Jurkat, Clone E6-1 (cell line): ENCODE data around the gene NCOR1.
"Not testable (repeated sequence)": the region's sequence is repeated elsewhere in the genome, so short reads cannot be mapped to it uniquely, and the experiment has no call there.

ENCODE experiments used
- DNase-seq: peaks from one replicate; pipeline ENCODE4 v3.0.0-alpha.2; 2011; ENCODE audit warnings: low read depth, low spot score
- H3K4me3 ChIP-seq: 2 replicates; pipeline ENCODE4 v1.5.1; 2011; ENCODE audit warnings: mild to moderate bottlenecking, low read length, control low read depth, moderate library complexity

The NCOR1 gene

DNA sequence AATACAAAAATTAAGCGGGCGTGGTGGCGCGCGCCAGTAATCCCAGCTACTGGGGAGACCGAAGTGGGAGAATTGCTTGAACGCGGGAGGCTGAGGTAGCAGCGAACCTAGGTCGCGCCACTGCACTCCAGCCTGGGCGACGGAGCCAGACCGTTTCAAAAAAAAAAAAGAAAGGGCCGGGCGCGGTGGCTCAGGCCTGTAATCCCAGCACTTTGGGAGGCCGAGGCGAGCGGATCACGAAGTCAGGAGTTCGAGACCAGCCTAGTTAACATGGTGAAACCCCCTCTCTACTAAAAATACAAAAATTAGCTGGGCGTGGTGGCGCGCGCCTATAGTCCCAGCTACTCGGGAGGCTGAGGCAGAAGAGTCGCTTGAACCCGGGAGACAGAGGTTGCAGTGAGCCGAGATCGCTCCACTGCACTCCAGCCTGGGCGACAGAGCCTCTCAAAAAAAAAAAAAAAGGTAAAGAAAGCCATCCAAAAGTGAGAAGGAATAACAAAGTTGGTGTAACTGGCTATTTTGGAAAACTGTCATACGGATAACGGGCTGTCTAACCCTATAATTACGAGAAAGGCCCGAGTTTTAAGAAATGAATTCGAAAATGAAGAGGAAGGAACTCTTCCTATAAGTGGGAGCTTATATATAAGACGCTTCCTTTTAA is 1.1 kb upstream of the NCOR1 start:
- not testable (repeated sequence) for DNase-seq
- H3K4me3 ChIP-seq = peak overlapping the region; percentile 98

GRCh38 chr17:16215965-16216316 is 607 bp upstream of the NCOR1 start:
- DNase-seq = peak; percentile 48
- H3K4me3 ChIP-seq = peak overlapping the region; percentile 98

- DNase-seq = no peak
- peak overlapping the region; percentile 98 for H3K4me3 ChIP-seq
Measured at GRCh38 chr17:16215002-16215272, 397 bp downstream of the NCOR1 start.

DNA sequence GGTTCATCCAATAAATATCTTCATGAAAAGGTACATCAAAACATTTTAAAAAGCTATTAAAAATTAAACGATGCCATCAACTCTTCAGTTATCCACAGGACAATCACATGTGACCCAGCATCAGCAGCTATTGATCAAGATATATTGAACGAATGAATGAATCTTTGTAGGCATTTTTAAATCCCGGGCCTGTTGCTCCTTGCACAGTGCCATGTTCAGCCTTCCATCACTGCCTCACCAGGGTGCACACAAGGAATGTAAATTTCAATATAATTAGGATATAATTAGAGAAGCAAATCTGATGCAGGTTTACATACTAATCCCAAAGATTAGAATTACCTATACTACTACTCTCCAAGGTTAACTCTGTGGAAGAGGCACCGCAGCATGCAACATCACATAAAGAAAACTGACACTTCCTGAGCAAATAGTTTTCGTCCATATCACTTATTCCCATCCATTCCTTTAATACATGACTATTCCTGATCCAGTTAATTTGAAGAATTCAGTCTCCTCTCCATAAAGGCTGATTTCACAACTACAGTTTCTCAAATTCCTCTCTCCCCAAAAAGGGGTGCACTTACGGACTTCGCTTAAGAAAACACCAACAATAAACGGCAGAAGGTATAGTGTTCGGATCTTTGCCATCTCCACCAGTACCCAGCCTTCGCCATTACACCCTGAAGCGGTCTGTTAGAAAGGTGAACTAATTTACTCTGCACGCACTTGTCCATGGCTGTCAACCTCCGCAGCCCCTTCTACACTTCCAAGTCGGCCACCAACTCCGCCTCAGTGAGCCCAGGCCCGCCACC is 938 bp downstream of the NCOR1 start:
- H3K4me3 ChIP-seq = peak overlapping the region; percentile 98
- no peak for DNase-seq

- no peak for DNase-seq
- H3K4me3 ChIP-seq = no peak overlapping the region
Measured at GRCh38 chr17:16212793-16213192, 2.5 kb downstream of the NCOR1 start.

- no peak overlapping the region for H3K4me3 ChIP-seq
- DNase-seq = no peak
Measured at GRCh38 chr17:16211590-16211989, 3.7 kb downstream of the NCOR1 start.

DNA sequence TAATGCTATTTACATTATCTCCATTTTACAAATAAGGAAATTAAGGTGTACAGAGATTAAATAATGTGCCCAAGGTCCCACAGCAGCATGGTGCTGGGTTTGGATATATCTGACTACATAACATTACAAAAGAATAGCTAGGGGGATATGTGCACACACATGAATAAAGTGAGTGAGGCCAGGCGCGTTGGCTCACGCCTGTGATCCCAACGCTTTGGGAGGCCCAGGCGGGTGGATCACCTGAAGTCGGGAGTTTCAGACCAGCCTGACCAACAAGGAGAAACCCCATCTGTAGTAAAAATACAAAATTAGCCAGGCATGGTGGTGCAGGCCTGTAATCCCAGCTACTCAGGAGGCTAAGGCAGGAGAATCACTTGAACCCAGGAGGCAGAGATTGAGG is 10.6 kb downstream of the NCOR1 start:
- H3K4me3 ChIP-seq, DNase-seq: not testable (repeated sequence)

GRCh38 chr17:16202554-16203500 is 12.5 kb downstream of the NCOR1 start:
- not testable (repeated sequence) for DNase-seq, H3K4me3 ChIP-seq

GRCh38 chr17:16201693-16202131 is 13.6 kb downstream of the NCOR1 start:
- not testable (repeated sequence) for H3K4me3 ChIP-seq, DNase-seq

DNA sequence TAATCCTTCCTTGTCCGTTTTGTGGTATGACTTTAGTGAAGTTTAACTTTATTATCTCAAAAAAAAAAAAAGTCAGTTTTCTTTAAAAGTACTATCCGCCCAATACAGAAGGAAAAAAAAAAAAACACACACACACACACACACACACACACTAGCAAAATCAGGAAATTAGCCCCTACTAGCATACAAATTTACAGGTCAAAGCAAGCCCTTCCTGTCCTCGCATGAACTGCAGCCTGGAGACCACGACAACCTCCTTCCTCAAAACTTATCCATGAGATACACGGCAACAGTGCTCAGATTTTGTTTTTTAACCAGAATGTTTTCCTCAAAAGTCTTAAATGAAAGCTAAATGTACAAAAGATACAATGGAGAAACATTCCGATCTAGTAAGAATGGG is 16.2 kb downstream of the NCOR1 start:
- DNase-seq = no peak

DNA sequence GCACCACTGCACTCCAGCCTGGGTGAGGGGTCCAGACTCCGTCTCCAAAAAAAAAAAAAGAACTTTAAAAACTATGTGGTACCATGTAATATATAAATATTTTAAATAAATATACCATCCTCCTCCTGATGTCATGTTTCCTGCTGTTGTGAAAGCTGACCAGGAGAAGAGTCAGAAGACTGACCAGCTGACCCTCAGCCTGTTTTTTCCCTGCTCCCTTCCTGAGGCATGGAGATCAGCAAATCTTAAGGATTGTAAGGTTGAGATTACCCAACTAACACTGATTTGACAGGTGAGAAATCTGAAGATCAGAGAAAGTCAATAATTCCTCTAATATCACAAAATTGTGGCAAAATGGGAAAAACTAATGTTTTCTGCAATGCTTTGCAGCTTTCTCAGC is 18.1 kb downstream of the NCOR1 start:
- no peak overlapping the region for H3K4me3 ChIP-seq
- no peak for DNase-seq

More for the DNA sequence above, 16.2 kb downstream of the NCOR1 start:
- no peak overlapping the region for H3K4me3 ChIP-seq

GRCh38 chr17:16194307-16194835 is 21.0 kb downstream of the NCOR1 start:
- H3K4me3 ChIP-seq, DNase-seq: not testable (repeated sequence)

GRCh38 chr17:16191604-16192003 is 23.7 kb downstream of the NCOR1 start:
- H3K4me3 ChIP-seq = no peak overlapping the region
- no peak for DNase-seq

DNA sequence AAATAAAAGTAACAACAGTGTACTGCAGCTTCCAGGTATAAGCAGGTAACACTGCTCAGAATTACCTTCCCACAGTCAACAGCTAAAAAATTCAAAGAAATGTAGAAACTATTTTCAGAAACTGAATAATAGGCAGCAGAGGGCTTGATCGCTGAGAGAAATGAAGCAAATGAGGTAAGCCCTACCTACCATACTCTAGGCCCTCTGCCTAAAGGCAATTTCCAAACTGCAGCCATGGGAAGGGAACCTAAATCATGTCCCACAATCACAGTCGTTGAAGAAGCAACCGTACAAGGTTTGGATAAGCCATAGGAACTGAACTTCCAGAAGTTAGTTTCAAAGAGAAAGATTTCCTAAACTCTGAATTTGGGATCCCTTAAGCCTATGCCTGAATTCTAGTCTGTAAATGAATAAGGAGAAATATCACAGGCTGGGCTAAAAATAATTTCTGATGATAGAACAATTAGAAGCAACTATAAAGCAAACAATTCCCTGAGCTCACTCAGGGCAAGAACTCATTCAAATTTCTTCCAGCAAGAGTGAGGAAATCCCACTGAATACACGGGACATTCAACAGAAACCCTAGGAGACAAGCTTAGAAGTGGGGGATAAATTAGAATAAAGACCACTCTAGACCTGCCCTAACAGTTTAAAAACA is 24.5 kb downstream of the NCOR1 start:
- no peak for DNase-seq
- no peak overlapping the region for H3K4me3 ChIP-seq

DNA sequence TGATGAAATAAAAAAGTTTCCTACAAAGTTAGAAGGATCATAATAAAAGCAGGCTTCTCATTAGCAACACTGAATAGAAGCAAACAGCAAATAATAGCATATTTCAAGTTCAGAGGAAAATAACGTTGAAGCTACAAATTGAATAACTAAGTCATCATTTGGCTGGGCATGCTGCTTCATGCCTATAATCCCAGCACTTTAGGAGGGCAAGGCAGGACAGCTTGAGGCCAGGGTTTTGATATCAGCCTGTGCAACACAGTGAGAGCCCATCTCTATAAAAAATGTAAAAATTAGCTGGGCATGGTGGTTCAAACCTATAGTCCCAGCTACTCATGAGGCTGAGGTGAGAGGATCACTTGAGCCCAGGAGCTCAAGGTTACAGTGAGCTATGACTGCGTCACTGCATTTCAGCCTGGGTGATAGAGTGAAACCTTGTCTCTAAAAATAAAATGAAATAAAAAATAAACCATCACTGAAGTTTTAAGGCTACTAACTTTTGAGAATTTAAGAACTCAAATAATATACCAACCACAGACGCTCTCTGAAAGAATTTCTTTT is 25.5 kb downstream of the NCOR1 start:
- DNase-seq = no peak
- H3K4me3 ChIP-seq = no peak overlapping the region

DNA sequence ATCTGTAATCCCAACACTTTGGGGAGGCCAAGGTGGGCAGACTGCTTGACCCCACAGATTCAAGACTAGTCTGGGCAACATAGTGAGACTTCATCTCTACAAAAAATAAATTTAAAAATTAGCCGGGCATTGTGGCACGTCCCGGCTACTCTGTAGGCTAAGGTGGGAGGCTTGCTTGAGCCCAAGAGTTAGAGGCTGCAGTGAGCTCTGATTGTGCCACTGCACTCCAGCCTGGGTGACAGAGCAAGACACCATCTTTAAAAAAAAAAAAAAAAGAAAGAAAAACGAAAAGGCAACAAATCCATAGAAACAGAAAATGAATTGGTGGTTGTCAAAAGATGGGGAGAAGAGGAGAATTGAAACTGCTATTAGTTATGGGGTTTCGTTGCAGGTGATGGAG is 27.7 kb downstream of the NCOR1 start:
- H3K4me3 ChIP-seq = no peak overlapping the region
- DNase-seq = no peak

DNA sequence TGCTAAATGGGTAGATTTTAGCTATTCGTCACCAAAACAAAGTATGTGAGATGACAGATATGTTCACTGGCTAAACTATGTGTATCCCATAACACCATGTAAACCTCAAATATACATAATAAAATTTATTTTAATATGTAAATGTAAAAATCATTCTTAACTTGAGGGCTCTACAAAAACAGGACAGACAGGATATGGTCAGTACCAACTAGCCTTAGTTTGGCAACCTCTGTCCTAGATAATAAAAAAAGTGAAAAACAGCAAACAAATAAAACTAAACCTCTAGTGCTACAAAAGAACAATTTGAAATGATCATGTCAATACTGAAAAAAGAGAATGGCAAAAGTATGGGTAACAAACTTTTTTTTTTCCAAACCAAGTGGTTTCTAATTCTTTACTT is 33.8 kb downstream of the NCOR1 start:
- no peak for DNase-seq
- no peak overlapping the region for H3K4me3 ChIP-seq

GRCh38 chr17:16178836-16179235 is 36.5 kb downstream of the NCOR1 start:
- H3K4me3 ChIP-seq = no peak overlapping the region
- DNase-seq = no peak

DNA sequence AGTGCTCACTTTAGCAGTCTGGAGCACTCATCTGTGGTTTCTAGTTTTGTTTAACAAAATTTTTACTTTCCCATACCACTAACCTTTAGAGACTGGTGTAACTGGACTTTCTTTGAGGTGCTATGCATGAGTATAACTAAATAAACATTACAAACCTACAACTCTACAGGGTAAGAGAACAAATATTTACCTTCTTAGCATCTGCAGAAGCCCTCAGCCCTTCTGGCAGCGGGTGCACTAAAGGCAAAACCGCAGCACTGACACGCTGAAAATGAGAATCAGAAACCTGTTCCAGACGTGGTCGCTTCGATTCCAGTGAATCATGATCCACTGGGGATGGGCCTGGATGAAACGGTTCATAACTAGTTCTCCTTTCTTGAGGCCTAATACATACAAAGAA is 43.7 kb downstream of the NCOR1 start:
- no peak for DNase-seq
- no peak overlapping the region for H3K4me3 ChIP-seq
